Adrenal gland (tissue), 12 donors: ENCODE measurements around the gene FGD2. TPM values are rescaled to one million over a fixed set of nuclear protein-coding genes. Genes with fewer than 3 reads are reported as not detected.

ENCODE experiments used
- DNase-seq, 7 donors: peaks; one replicate each; pipeline ENCODE4 v3.0.0-alpha.2; 2019 to 2020
- H3K27ac ChIP-seq, 5 donors: fragments of 200-600 bp; sonication (generic) in 4 of 5; 1 replicate in 3 of 5; 2 replicates in 2 of 5; pipeline versions ENCODE4 v1.5.1 to v1.8.0; 2016 to 2020; ENCODE audit warnings: mild to moderate bottlenecking in 1 of 5
- H3K27me3 ChIP-seq: fragments of 200-600 bp; 2 replicates; pipeline ENCODE4 v1.8.0; 2021
- H3K36me3 ChIP-seq, 2 donors: fragments of 200-600 bp; replicated peaks in 1 of 2; 1 replicate in 1 of 2; 2 replicates in 1 of 2; pipeline versions ENCODE4 v1.5.1 to v1.8.0; 2018 to 2022
- H3K4me1 ChIP-seq, 2 donors: fragments of 200-600 bp; replicated peaks in 1 of 2; 1 replicate in 1 of 2; 2 replicates in 1 of 2; pipeline versions ENCODE4 v1.5.1 to v1.8.0; 2018 to 2021
- H3K4me3 ChIP-seq, 4 donors: fragments of 200-600 bp; sonication (generic) in 3 of 4; one replicate each; pipeline ENCODE4 v1.5.1; 2016 to 2018
- H3K9me3 ChIP-seq, 3 donors: fragments of 200-600 bp; sonication (generic) in 1 of 3; replicated peaks in 1 of 3; 1 replicate in 2 of 3; 2 replicates in 1 of 3; pipeline versions ENCODE4 v1.5.1 to v1.8.0; 2016 to 2021
- POLR2A ChIP-seq, 2 donors: fragments of 450-650 bp; IDR thresholded peaks; one replicate each; pipeline ENCODE4 v1.6.1; 2017; ENCODE audit warnings: antibody characterized with exemption in 2 of 2, mild to moderate bottlenecking in 2 of 2, moderate library complexity in 1 of 2
- WGBS, 4 donors: extraction: QIAGEN DNeasy Blood & Tissue Kit in 2 of 4; methylation state at CpG; one replicate each; pipeline versions ENCODE4 v1.1.5 to v1.1.7; 2013 to 2017; 5-methylcytosine and 5-hydroxymethylcytosine counted together
- intact Hi-C, 2 donors: fragments of 100-400 bp; cut with DNase I; formaldehyde crosslinking; loops; one replicate each; pipeline versions ENCODE4 v1.14.1 to v1.15.0; 2022 to 2023
- polyA plus RNA-seq, 3 donors: library from polyadenylated mRNA; stranded (reverse); fragments of 200-250 nt in 2 of 3; fragments of 350-450 nt in 1 of 3; fragmentation: Illumina TruSeq in 1 of 3; extraction: RNeasy Lipid Tissue Mini Kit (QIAGEN cat#74804) in 1 of 3; gene quantifications; one replicate each; pipeline ENCODE4 v1.2.3, GENCODE V29; 2013 to 2014
- total RNA-seq, 9 donors: library from RNA; depleted of rRNA in 4 of 9; stranded (reverse); fragments of >200 nt in 4 of 9; fragments of 120-200 nt in 1 of 9; fragmentation: NEBNext Ultra II Directional in 1 of 9; extraction: Animal tissue kit (Norgen Biotek cat#: 25700) in 1 of 9; gene quantifications; one replicate each; pipeline versions ENCODE4 v1.1.0 to v1.2.4, GENCODE V29; 2013 to 2023
- TF ChIP-seq, protein P1 (sequence below), 6 experiments: fragments of 450-650 bp in 4 of 6; fragments of 200-600 bp in 2 of 6; sonication (generic) in 1 of 6; IDR thresholded peaks; 1 replicate in 5 of 6; 2 replicates in 1 of 6; pipeline versions ENCODE4 v1.5.1 to v1.8.0; 2016 to 2021; ENCODE audit warnings: antibody characterized with exemption in 6 of 6, mild to moderate bottlenecking in 2 of 6, moderate library complexity in 1 of 6
- donor health status: healthy with polysubstance abuse.
- donor health status: Bipolar disorder and iron deficiency.
- donor health status: DM: yes; HTN: yes; CAD: no.
- donor health status: DM: no; HTN: no; CAD: no.
- donor health status: DM: no; HTN: no; CAD: no.
- donor health status: DM: yes; HTN: yes; CAD: no.

The FGD2 gene
- total and polyA plus RNA-seq, 12 donors: 2.0 to 117 (median 26.4) TPM

GRCh38 chr6:37054580-37054979 lies 49.1 kb downstream of the FGD2 start:
- Histone ChIP-seq H3K27me3 (no peaks in the 10 kb centered on the region), H3K27ac (no peak overlapping the region), H3K36me3 (no peaks in the 10 kb centered on the region), H3K9me3 (no peaks in the 10 kb centered on the region), H3K4me3 (no peak overlapping the region), H3K4me1 (peaks cover 5 to 25% of the 10 kb centered on the region in 2 donors)
- no peak for DNase-seq
- TF ChIP-seq, protein P1, sequence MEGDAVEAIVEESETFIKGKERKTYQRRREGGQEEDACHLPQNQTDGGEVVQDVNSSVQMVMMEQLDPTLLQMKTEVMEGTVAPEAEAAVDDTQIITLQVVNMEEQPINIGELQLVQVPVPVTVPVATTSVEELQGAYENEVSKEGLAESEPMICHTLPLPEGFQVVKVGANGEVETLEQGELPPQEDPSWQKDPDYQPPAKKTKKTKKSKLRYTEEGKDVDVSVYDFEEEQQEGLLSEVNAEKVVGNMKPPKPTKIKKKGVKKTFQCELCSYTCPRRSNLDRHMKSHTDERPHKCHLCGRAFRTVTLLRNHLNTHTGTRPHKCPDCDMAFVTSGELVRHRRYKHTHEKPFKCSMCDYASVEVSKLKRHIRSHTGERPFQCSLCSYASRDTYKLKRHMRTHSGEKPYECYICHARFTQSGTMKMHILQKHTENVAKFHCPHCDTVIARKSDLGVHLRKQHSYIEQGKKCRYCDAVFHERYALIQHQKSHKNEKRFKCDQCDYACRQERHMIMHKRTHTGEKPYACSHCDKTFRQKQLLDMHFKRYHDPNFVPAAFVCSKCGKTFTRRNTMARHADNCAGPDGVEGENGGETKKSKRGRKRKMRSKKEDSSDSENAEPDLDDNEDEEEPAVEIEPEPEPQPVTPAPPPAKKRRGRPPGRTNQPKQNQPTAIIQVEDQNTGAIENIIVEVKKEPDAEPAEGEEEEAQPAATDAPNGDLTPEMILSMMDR (IDR thresholded peaks at IDR 0.05): no peak
- no peak for TF ChIP-seq POLR2A (IDR thresholded peaks at IDR 0.05)
- intact Hi-C loops: loop anchor here in 1 of 2 donors (10.0 kb wide), 1 partner anchor 70 kb away; no protein-coding TSS in a partner anchor
- 84 to 94% (median 88%) methylated on average over 9 of the region's 9 CpGs for WGBS, 4 donors

GRCh38 chr6:37056112-37056403 lies 50.6 kb downstream of the FGD2 start:
- no peak for DNase-seq
- H3K4me1 ChIP-seq: peaks cover 10 to 22% of the 10 kb centered on the region in 2 donors
- no peak overlapping the region for H3K4me3 ChIP-seq
- H3K27me3 ChIP-seq: no peaks in the 10 kb centered on the region
- H3K27ac ChIP-seq: no peak overlapping the region
- intact Hi-C loops: loop anchor here (5.0 to 10.0 kb wide), 2 partner anchors 69 to 116 kb away; partner anchors contain the start of gene PIM1 (in 1 of the 2)
- no peaks in the 10 kb centered on the region for H3K36me3 ChIP-seq
- no peaks in the 10 kb centered on the region for H3K9me3 ChIP-seq
- WGBS, 4 donors: 94 to 97% (median 94%) methylated on average over 8 of the region's 8 CpGs; no CpG with 5 or more reads in 1 of the 4 donors
- TF ChIP-seq POLR2A (IDR thresholded peaks at IDR 0.05): no peak
- TF ChIP-seq, protein P1 (IDR thresholded peaks at IDR 0.05): no peak

DNA sequence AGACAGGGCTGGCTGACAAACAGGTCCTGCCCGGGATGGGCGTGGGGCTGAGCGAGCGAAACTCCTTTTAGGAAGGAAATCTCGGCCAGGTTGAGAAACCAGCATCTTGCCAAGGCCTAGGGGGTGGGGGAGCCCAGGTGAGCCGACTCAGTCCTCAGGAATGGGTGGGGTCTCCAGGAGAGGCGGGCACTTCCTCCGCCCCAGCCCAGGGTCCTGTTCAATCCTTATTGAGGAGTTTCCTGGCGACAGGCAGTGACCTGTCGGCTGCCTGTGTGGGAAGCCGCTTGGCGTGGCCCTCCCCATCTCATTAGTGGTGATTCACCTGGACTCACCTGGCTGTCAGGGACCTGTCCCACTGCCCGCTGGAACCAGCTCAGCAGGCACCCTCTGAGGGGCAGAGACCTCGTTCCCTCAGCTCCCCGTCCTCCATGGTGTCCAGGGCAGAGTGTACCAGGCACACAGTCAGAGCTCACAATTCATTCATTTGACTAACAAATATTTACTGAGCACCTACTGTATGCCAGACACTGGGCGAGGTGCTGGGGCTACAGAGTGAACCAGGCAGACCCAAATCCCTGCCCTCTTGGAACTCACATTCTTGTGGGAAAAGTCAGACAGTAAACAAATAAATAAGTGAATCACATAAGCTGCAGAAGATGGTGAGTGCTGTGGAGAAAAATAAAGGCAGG lies 51.1 kb downstream of the FGD2 start:
- Histone ChIP-seq H3K4me3 (no peak overlapping the region), H3K4me1 (peaks cover 10 to 17% of the 10 kb centered on the region in 2 donors), H3K27ac (no peak overlapping the region), H3K9me3 (no peaks in the 10 kb centered on the region), H3K27me3 (no peaks in the 10 kb centered on the region), H3K36me3 (no peaks in the 10 kb centered on the region)
- DNase-seq: no peak
- 82 to 91% (median 89%) methylated on average over 5 to 16 of the region's 16 CpGs for WGBS, 4 donors
- intact Hi-C loops: loop anchor here (5.0 to 10.0 kb wide), 2 partner anchors 68 to 116 kb away; partner anchors contain the start of gene PIM1 (in 1 of the 2)
- no peak for TF ChIP-seq POLR2A (IDR thresholded peaks at IDR 0.05)
- TF ChIP-seq, protein P1 (IDR thresholded peaks at IDR 0.05): no peak

DNA sequence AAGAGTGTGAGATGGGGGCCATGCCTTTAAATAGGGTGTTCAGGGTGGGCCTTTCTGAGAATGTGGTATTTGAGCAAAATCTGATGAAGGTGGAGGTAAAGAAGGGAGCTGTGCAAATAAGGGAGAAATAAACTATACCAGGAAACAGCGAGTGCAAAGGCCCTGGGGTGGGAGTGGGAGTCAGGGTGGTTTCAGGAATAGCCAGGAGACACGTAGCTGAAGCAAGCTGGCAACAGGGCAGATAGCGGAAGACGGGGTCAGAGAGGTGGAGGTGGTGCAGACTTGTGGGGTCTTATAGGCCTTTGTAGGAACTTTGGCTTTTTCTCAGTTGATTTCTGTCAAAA lies 51.6 kb downstream of the FGD2 start:
- H3K4me3 ChIP-seq: no peak overlapping the region
- no peaks in the 10 kb centered on the region for H3K27me3 ChIP-seq
- no peaks in the 10 kb centered on the region for H3K9me3 ChIP-seq
- peaks cover 10 to 13% of the 10 kb centered on the region in 2 donors for H3K4me1 ChIP-seq
- TF ChIP-seq, protein P1 (IDR thresholded peaks at IDR 0.05): no peak
- no peak for TF ChIP-seq POLR2A (IDR thresholded peaks at IDR 0.05)
- DNase-seq: no peak
- no peak overlapping the region for H3K27ac ChIP-seq
- no peaks in the 10 kb centered on the region for H3K36me3 ChIP-seq
- WGBS, 4 donors: 94 to 99% (median 97%) methylated on average over 4 of the region's 4 CpGs
- intact Hi-C loops: loop anchor here (5.0 to 10.0 kb wide), 2 partner anchors 68 to 115 kb away; partner anchors contain the start of gene PIM1 (in 1 of the 2)
